Sciatic nerve (tissue), 2 donors: ENCODE measurements around the gene CFAP300. TPM values are rescaled to one million over a fixed set of nuclear protein-coding genes. Genes with fewer than 3 reads are reported as not detected.

Experiments used
- ATAC-seq: fragments of 200-7000 bp; cut with Tn5 transposase; one replicate; pipeline ENCODE4 v1.9.1; 2020; ENCODE audit warnings: mild to moderate bottlenecking, moderate library complexity
- DNase-seq: peaks from one replicate; pipeline ENCODE4 v3.0.0-alpha.2; 2020; ENCODE audit warnings: low spot score
- intact Hi-C: fragments of 100-400 bp; cut with DNase I; formaldehyde crosslinking; loops from one replicate; pipeline ENCODE4 v1.14.2; 2022
- total RNA-seq: library from RNA; stranded (reverse); fragmentation: NEBNext Ultra II Directional; extraction: Animal tissue kit (Norgen Biotek cat#: 25700); gene quantifications from one replicate; pipeline ENCODE4 v1.2.1, GENCODE V29; 2021
- donor health status: DM: no; HTN: no; CAD: no.
- donor health status: DM: no; HTN: no; CAD: no.

The CFAP300 gene
- total RNA-seq, 1 donor from 2014 or later, result 4.8 TPM

- ATAC-seq, result no peak
- DNase-seq, result no peak
- intact Hi-C loops, result no loop called here
These were observed 70.4 kb downstream of the CFAP300 start for GRCh38 chr11:102117472-102118113.

GRCh38 chr11:102118937-102119336, 71.7 kb downstream of the CFAP300 start:
- DNase-seq, result no peak
- intact Hi-C loops, result no loop called here
- no peak for ATAC-seq

- ATAC-seq, result no peak
- intact Hi-C loops, result no loop called here
- no peak for DNase-seq
These were observed 72.8 kb downstream of the CFAP300 start for GRCh38 chr11:102119997-102120396.

GRCh38 chr11:102120437-102120973, 73.3 kb downstream of the CFAP300 start:
- intact Hi-C loops, result no loop called here
- ATAC-seq, result no peak
- no peak for DNase-seq

GRCh38 chr11:102121329-102121728, 74.1 kb downstream of the CFAP300 start:
- ATAC-seq (no peak), DNase-seq (no peak)
- intact Hi-C loops, result no loop called here

Other genes with a start within 250 kb of the CFAP300 start
- gene CEP126, start 132.4 kb upstream of the CFAP300 start, total RNA-seq, result 11.1 TPM
- 1.4 TPM for gene ANGPTL5, start 130.9 kb upstream of the CFAP300 start, total RNA-seq
- 112 TPM for gene YAP1, start 63.0 kb downstream of the CFAP300 start, total RNA-seq